D721Med (cell line): ENCODE data around the gene ARG2.

Experiments
- DNase-seq: peaks from one replicate; pipeline ENCODE4 v3.0.0; 2011; ENCODE audit warnings: low spot score; ENCODE audit not compliant: insufficient read length
- FAIRE-seq: peaks from 2 replicates; lab custom pipeline; 2011; peaks lifted over from hg19 to GRCh38; lab: Jason Lieb, UNC
- TF ChIP-seq, protein P1 (sequence below): IDR thresholded peaks from 2 replicates; pipeline ENCODE4 v1.5.1; 2012; ENCODE audit warnings: mild to moderate bottlenecking, control low read depth; ENCODE audit not compliant: insufficient read depth; ENCODE audit errors: missing control alignments

Gene ARG2

GRCh38 chr14:67574156-67574555 is 45.6 kb upstream of the ARG2 start:
- TF ChIP-seq, protein P1, sequence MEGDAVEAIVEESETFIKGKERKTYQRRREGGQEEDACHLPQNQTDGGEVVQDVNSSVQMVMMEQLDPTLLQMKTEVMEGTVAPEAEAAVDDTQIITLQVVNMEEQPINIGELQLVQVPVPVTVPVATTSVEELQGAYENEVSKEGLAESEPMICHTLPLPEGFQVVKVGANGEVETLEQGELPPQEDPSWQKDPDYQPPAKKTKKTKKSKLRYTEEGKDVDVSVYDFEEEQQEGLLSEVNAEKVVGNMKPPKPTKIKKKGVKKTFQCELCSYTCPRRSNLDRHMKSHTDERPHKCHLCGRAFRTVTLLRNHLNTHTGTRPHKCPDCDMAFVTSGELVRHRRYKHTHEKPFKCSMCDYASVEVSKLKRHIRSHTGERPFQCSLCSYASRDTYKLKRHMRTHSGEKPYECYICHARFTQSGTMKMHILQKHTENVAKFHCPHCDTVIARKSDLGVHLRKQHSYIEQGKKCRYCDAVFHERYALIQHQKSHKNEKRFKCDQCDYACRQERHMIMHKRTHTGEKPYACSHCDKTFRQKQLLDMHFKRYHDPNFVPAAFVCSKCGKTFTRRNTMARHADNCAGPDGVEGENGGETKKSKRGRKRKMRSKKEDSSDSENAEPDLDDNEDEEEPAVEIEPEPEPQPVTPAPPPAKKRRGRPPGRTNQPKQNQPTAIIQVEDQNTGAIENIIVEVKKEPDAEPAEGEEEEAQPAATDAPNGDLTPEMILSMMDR = no peak
- FAIRE-seq (no peak), DNase-seq (no peak)

DNA sequence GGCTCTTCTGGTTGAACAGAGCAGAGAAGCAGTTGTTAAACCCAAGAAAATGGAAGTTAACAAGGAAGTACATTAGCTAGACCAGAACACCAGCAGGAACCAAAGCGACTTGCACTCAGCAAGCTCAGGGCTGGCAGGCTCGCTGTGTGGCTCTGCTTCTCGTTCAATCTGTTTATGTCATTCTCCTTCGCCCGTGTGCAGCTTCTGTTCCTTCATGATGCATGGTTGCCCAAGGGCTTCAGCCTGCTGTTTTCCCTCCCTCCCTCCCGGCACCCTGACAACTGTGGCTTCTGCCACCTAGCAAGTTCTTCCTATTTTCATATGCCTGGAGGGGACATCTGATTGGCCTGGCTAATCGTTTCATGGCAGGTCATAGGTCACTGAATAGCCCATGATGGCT is 44.9 kb upstream of the ARG2 start:
- DNase-seq = no peak
- no peak for FAIRE-seq
- TF ChIP-seq, protein P1 = no peak

- no peak for DNase-seq
- TF ChIP-seq, protein P1 = no peak
- no peak for FAIRE-seq
These were observed 44.0 kb upstream of the ARG2 start for GRCh38 chr14:67575684-67576083.

DNA sequence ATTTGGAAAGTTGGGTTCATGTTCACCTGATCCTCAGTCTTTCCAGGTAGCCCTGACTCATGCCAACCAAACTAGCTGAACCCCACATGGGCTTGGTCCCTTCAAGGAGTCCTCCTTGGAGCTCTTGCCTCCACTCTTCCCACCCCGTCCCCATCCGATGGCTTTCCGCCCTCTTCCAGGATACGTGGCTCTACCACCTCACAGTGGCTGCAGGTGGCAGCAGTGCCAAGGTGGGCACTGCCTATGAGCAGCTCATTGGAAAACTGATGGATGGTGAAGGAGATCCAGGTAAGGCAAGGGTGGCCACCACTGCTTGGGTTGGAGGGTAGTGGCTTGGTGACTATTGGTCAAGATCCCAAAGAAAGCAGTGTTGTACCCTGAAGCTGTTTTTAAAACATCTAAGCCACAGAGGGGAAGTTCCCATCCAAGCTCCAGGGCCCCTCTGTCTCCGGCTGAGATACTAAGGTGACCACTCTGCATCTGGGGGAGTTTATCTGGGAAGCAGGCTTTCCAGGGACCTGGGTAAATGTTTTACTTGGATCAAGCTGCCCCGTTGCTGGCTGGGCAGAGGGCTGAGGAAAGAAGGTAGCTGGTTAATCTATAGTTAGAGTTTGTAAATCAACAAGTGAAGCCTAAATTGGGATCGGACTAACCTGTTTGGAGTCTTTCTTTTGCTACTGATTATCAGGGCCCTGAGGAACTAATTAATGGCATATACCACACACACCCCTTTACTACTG is 43.3 kb upstream of the ARG2 start:
- TF ChIP-seq, protein P1 = no peak
- FAIRE-seq (no peak), DNase-seq (no peak)

DNA sequence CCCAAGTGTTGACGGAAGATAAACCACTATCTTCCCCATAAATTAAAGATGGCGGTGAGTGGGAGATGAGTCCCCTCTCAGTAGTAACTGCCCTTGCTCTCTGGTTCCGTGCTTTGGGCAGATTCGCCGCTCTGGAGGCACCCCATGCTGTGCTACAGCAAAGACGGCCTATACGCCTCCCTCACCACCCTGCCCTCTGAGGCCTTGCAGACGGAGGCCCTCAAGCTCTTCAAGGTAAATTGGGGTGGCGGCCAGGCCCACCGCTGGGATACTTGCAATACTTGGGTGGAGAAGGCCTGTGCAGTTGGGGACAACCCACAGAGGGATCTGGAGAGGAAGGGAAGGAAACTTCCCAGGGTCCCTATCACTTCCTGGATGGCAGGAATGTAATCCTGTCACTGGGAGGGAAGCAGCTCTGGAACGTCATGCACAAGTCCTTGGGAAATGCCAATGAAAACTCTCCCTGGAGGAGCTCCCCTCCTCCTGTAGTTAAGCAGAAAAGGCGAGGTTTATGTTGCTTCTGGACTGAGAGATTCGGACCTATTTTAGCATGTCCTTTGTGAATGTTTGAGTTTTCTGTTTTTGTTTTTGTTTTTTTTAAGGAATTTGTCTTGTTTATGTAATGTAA is 42.4 kb upstream of the ARG2 start:
- TF ChIP-seq, protein P1 = no peak
- DNase-seq = no peak
- FAIRE-seq = no peak

- DNase-seq = no peak
- TF ChIP-seq, protein P1 = no peak
- no peak for FAIRE-seq
These were observed 41.6 kb upstream of the ARG2 start for GRCh38 chr14:67577909-67578749.

DNA sequence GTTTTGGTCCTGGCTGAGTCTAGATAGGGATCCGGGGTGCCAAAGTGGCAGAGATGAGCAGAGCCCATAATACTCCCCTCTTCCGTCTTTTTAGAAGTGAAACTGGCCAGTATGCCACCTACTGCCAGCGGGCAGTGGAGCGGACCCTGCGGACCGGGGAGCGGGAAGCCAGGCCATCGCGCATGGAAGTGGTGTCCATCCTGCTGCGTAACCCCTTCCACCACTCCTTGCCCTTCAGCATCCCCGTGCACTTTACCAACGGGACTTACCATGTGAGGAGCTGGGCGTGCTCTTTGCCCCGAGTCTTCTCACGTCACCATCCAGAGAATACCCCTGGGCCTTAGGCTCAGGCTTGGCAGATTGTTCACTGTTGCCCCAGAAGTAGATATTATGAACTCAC is 40.7 kb upstream of the ARG2 start:
- TF ChIP-seq, protein P1 = no peak
- no peak for DNase-seq
- FAIRE-seq = no peak
